Type B pancreatic cell (in vitro differentiated cells): Measurements from ENCODE around the gene PDGFD. TPM values are rescaled to one million over a fixed set of nuclear protein-coding genes. Genes with fewer than 3 reads are reported as not detected.

Experiments used
- DNase-seq: peaks from one replicate; pipeline ENCODE4 v3.0.0; 2021; ENCODE audit warnings: mixed read lengths; ENCODE audit not compliant: unreplicated experiment; ENCODE audit errors: extremely low spot score
- H3K27ac Mint-ChIP-seq: 2 replicates; pipeline ENCODE4 v1.8.0; 2021; ENCODE audit warnings: mild to moderate bottlenecking, mixed read lengths
- H3K27me3 Mint-ChIP-seq: 2 replicates; pipeline ENCODE4 v1.8.0; 2021; ENCODE audit warnings: mixed read lengths
- H3K36me3 Mint-ChIP-seq: 2 replicates; pipeline ENCODE4 v1.8.0; 2021; ENCODE audit warnings: mixed read lengths
- H3K4me1 Mint-ChIP-seq: one replicate; pipeline ENCODE4 v1.8.0; 2021; ENCODE audit warnings: mixed read lengths; ENCODE audit not compliant: unreplicated experiment
- H3K4me3 Mint-ChIP-seq: 2 replicates; pipeline ENCODE4 v1.8.0; 2021; ENCODE audit warnings: mild to moderate bottlenecking, mixed read lengths
- H3K9me3 Mint-ChIP-seq: 2 replicates; pipeline ENCODE4 v1.8.0; 2021; ENCODE audit warnings: mixed read lengths
- total RNA-seq: library from RNA; stranded (reverse); gene quantifications from 2 replicates; pipeline ENCODE4 v1.2.1, GENCODE V29; 2021; ENCODE audit warnings: low replicate concordance
- TF ChIP-seq, protein P1 (sequence below): fragments of 200-600 bp; sonication (generic); conservative IDR thresholded peaks from 2 replicates; pipeline ENCODE4 v1.5.0; 2021; ENCODE audit warnings: antibody characterized with exemption, mild to moderate bottlenecking

The PDGFD gene
- total RNA-seq, 1 donor from 2014 or later, result 17.8 TPM

DNA sequence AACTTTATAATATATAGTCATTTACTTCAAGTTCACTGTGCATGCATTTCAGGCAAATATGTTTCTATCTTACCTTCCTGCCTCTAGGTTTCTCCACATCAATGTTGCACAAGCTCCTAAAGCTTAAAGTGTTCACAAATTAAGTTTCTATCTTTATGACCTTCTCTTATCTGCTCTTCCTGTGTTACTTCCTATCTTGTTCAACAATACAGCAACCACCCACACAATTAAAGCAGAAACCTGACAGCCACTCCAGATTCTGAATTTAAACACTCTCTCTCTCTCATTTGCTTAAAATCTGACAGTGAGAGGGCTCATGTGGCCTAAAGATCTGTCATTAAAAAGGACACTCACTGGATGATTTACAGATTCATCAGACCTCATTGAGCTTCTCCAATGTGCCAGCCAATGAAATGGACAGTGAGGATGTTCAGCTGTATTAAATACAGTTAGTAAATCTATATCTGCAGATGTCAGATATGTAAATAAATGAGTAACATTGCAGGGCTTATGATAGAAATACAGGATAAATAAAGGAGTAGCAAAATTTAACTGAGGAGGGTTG is 10.9 kb downstream of the PDGFD start:
- TF ChIP-seq, protein P1, sequence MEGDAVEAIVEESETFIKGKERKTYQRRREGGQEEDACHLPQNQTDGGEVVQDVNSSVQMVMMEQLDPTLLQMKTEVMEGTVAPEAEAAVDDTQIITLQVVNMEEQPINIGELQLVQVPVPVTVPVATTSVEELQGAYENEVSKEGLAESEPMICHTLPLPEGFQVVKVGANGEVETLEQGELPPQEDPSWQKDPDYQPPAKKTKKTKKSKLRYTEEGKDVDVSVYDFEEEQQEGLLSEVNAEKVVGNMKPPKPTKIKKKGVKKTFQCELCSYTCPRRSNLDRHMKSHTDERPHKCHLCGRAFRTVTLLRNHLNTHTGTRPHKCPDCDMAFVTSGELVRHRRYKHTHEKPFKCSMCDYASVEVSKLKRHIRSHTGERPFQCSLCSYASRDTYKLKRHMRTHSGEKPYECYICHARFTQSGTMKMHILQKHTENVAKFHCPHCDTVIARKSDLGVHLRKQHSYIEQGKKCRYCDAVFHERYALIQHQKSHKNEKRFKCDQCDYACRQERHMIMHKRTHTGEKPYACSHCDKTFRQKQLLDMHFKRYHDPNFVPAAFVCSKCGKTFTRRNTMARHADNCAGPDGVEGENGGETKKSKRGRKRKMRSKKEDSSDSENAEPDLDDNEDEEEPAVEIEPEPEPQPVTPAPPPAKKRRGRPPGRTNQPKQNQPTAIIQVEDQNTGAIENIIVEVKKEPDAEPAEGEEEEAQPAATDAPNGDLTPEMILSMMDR, result no peak
- peaks cover 4% of the 10 kb centered on the region for H3K9me3 Mint-ChIP-seq
- no peaks in the 10 kb centered on the region for H3K36me3 Mint-ChIP-seq
- H3K27ac Mint-ChIP-seq, result no peak overlapping the region
- no peaks in the 10 kb centered on the region for H3K27me3 Mint-ChIP-seq
- no peak for DNase-seq
- H3K4me1 Mint-ChIP-seq, result no peaks in the 10 kb centered on the region
- no peak overlapping the region for H3K4me3 Mint-ChIP-seq

DNA sequence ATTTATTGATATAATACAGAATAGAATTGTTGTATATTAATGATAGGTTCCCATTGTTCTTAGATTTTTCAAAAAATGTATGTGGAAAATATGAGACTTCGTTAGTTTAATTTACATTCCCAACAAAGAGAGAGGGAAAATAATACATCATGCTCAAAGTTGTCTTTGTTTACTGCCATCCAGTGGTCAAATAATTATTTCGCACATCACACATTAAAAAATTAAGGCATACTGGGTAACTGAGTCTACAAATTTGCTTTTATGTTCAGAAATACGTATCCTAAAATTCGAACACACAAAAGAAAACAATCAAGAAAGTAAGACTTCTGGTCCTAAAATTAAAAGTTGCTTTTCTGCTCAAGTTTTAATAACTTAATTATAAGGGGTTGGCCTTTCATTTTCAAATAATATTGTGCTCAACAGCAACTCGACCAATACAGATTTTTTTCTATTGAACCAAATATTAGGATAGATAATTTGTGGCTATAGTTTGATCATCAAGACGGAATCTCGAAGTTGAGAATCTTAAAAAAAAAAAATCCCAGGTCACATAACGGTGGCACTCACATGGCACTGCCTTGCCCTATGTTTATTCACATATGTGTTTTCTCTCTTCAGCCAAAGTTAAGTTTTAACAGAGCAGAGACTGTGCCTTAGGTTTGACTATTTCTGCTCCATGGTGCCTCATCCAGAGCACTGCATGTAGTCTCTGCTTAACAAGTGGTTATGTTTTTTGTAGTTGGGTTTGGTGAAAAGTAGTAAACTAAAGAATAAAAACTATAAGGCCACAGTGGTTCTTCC is 12.3 kb downstream of the PDGFD start:
- Mint-ChIP-seq H3K4me3 (no peak overlapping the region), H3K27me3 (no peaks in the 10 kb centered on the region), H3K27ac (no peak overlapping the region), H3K36me3 (no peaks in the 10 kb centered on the region), H3K4me1 (no peaks in the 10 kb centered on the region), H3K9me3 (peaks cover 4% of the 10 kb centered on the region)
- TF ChIP-seq, protein P1, result peak; percentile 68
- no peak for DNase-seq

DNA sequence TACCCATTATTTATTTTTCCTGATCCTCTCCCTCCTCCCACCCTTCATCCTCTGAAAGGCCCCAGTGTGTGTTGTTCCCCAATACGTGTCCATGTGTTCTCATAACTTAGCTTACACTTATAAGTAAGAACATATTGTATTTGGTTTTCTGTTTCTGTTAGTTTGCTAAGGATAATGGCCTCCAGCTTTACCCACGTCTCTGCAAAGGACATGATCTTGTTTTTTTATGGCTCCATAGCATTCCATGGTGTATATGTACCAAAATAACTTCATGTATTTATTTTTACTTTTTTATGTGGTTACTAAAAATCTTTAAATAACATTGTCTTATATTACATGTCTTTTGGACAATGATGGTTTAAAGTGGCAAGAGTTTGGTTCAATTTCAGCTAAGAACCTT is 15.2 kb downstream of the PDGFD start:
- no peaks in the 10 kb centered on the region for H3K27me3 Mint-ChIP-seq
- no peak for DNase-seq
- no peaks in the 10 kb centered on the region for H3K36me3 Mint-ChIP-seq
- TF ChIP-seq, protein P1, result no peak
- H3K4me3 Mint-ChIP-seq, result no peak overlapping the region
- no peaks in the 10 kb centered on the region for H3K4me1 Mint-ChIP-seq
- no peak overlapping the region for H3K27ac Mint-ChIP-seq
- peaks cover 4% of the 10 kb centered on the region for H3K9me3 Mint-ChIP-seq

DNA sequence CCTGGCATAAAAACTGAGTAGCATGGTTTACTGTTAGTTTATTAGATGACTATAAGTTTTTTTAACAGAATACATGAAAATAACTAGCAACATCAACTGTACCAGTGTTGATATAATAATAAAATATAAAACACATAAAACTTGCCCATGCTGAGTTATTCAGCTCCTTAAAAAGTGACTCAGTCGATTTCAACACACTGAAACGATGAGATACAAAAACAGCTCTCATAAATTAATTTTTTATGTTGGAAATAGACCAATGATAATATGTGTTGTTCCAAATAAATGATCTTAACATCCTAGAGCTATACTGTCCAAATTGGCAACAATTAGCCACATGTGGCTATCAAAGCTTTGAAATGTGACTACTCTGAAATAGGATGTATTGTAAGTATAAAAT is 15.9 kb downstream of the PDGFD start:
- Mint-ChIP-seq H3K27me3 (no peaks in the 10 kb centered on the region), H3K4me3 (no peak overlapping the region), H3K27ac (no peak overlapping the region), H3K9me3 (peaks cover 4% of the 10 kb centered on the region), H3K36me3 (no peaks in the 10 kb centered on the region), H3K4me1 (no peaks in the 10 kb centered on the region)
- no peak for DNase-seq
- TF ChIP-seq, protein P1, result no peak

DNA sequence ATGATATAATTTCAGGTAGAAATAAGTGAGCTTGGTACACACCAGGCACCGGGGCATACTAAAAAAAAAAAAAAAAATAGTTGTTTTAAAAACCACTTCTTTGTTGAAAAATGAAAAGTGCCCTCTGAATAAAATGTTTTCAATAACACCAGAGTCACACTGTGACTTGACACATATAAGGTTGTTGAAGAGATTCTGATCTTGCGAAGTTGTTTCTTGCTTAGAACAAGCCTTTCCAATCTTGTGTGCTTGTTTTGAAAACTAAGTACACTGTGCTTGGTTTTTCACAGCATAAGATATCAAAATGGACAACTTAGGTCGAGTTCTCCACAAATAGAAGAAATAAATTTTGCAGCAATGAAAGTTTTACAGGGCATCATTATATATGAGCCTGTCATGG is 17.0 kb downstream of the PDGFD start:
- TF ChIP-seq, protein P1, result no peak
- Mint-ChIP-seq H3K36me3 (no peaks in the 10 kb centered on the region), H3K27me3 (no peaks in the 10 kb centered on the region), H3K4me3 (no peak overlapping the region), H3K4me1 (no peaks in the 10 kb centered on the region), H3K27ac (no peak overlapping the region), H3K9me3 (peaks cover 4% of the 10 kb centered on the region)
- DNase-seq, result no peak
